H9 (cell line): Measurements from ENCODE around the gene GAS2L2. TPM values are rescaled to one million over a fixed set of nuclear protein-coding genes. Genes with fewer than 3 reads are reported as not detected.

Experiments
- DNase-seq: peaks from one replicate; pipeline ENCODE4 v3.0.0-alpha.2; 2017
- H2AFZ ChIP-seq: one replicate; pipeline ENCODE4 v1.6.1; 2013; ENCODE audit warnings: mild to moderate bottlenecking, low read length, control low read depth, moderate library complexity
- H2AK5ac ChIP-seq: 2 replicates; pipeline ENCODE4 v1.6.1; 2013; ENCODE audit warnings: low read length, control low read depth, mixed read lengths; ENCODE audit not compliant: insufficient read length
- H2BK120ac ChIP-seq: one replicate; pipeline ENCODE4 v1.6.1; 2013; ENCODE audit warnings: low read depth, mild to moderate bottlenecking, low read length, control low read depth, inconsistent platforms; ENCODE audit not compliant: poor library complexity, severe bottlenecking
- H2BK12ac ChIP-seq: 2 replicates; pipeline ENCODE4 v1.6.1; 2013; ENCODE audit warnings: low read length, control low read depth, mixed read lengths, low read depth; ENCODE audit not compliant: insufficient read length
- H2BK15ac ChIP-seq: 2 replicates; pipeline ENCODE4 v1.6.1; 2013; ENCODE audit warnings: low read depth, low read length, control low read depth
- H2BK20ac ChIP-seq: one replicate; pipeline ENCODE4 v1.6.1; 2013; ENCODE audit warnings: low read depth, mild to moderate bottlenecking, low read length, control low read depth, inconsistent platforms; ENCODE audit not compliant: poor library complexity, severe bottlenecking
- H2BK5ac ChIP-seq: 2 replicates; pipeline ENCODE4 v1.6.1; 2013; ENCODE audit warnings: low read length, control low read depth, mixed read lengths; ENCODE audit not compliant: insufficient read length
- H3K14ac ChIP-seq: 2 replicates; pipeline ENCODE4 v1.6.1; 2013; ENCODE audit warnings: low read length, control low read depth; ENCODE audit not compliant: insufficient read depth
- H3K18ac ChIP-seq: 2 replicates; pipeline ENCODE4 v1.6.1; 2013; ENCODE audit warnings: low read depth, mild to moderate bottlenecking, mixed read lengths, low read length, control low read depth; ENCODE audit not compliant: insufficient read length
- H3K23ac ChIP-seq: 2 replicates; pipeline ENCODE4 v1.6.1; 2013; ENCODE audit warnings: low read length, control low read depth, mixed read lengths, low read depth; ENCODE audit not compliant: insufficient read length
- H3K23me2 ChIP-seq: 2 replicates; pipeline ENCODE4 v1.6.1; 2013; ENCODE audit warnings: low read depth, mild to moderate bottlenecking, mixed read lengths, low read length, control low read depth; ENCODE audit not compliant: insufficient read length, poor library complexity, severe bottlenecking
- H3K27ac ChIP-seq: 2 replicates; pipeline ENCODE4 v1.5.1; 2013; ENCODE audit warnings: low read length, control low read depth, mixed read lengths, low read depth; ENCODE audit not compliant: insufficient read length
- H3K27me3 ChIP-seq: 2 replicates; pipeline ENCODE4 v1.6.1; 2013; ENCODE audit warnings: low read length, control low read depth, inconsistent platforms; ENCODE audit not compliant: insufficient read depth
- H3K4ac ChIP-seq: 2 replicates; pipeline ENCODE4 v1.6.1; 2013; ENCODE audit warnings: low read depth, mild to moderate bottlenecking, control low read depth, inconsistent platforms, low read length, moderate library complexity
- H3K4me1 ChIP-seq: 2 replicates; pipeline ENCODE4 v1.6.1; 2013; ENCODE audit warnings: low read length, control low read depth, inconsistent platforms; ENCODE audit not compliant: insufficient read depth
- H3K4me2 ChIP-seq: 2 replicates; pipeline ENCODE4 v1.6.1; 2013; ENCODE audit warnings: low read length, control low read depth, mixed read lengths; ENCODE audit not compliant: insufficient read length, insufficient read depth
- H3K56ac ChIP-seq: 2 replicates; pipeline ENCODE4 v1.6.1; 2013; ENCODE audit warnings: low read depth, mild to moderate bottlenecking, mixed read lengths, low read length, control low read depth; ENCODE audit not compliant: insufficient read length
- H3K79me1 ChIP-seq: 2 replicates; pipeline ENCODE4 v1.6.1; 2013; ENCODE audit warnings: low read depth, mild to moderate bottlenecking, moderate library complexity, low read length, control low read depth, inconsistent platforms; ENCODE audit not compliant: insufficient read depth, poor library complexity, severe bottlenecking
- H3K79me2 ChIP-seq: 2 replicates; pipeline ENCODE4 v1.6.1; 2013; ENCODE audit warnings: low read length, control low read depth, inconsistent platforms; ENCODE audit not compliant: insufficient read depth
- H3K9ac ChIP-seq: 2 replicates; pipeline ENCODE4 v1.6.1; 2013; ENCODE audit warnings: low read length, control low read depth, mixed read lengths; ENCODE audit not compliant: insufficient read length; ENCODE audit errors: extremely low read depth
- H3K9me3 ChIP-seq: one replicate; pipeline ENCODE4 v1.6.1; 2013; ENCODE audit warnings: low read depth, low read length, inconsistent platforms; ENCODE audit not compliant: control insufficient read depth
- H3T11ph ChIP-seq: one replicate; pipeline ENCODE4 v1.6.1; 2013; ENCODE audit warnings: mild to moderate bottlenecking, low read length, control low read depth, inconsistent platforms
- H4K20me1 ChIP-seq: one replicate; pipeline ENCODE4 v1.6.1; 2013; ENCODE audit not compliant: control insufficient read depth, insufficient read length, insufficient read depth
- H4K5ac ChIP-seq: 2 replicates; pipeline ENCODE4 v1.6.1; 2013; ENCODE audit warnings: low read depth, mild to moderate bottlenecking, mixed read lengths, low read length, control low read depth; ENCODE audit not compliant: insufficient read length
- H4K8ac ChIP-seq: replicated peaks from 2 replicates; pipeline ENCODE4 v1.6.1; 2013; ENCODE audit warnings: low read length, control low read depth, mixed read lengths, low read depth; ENCODE audit not compliant: insufficient read length
- H4K91ac ChIP-seq: 2 replicates; pipeline ENCODE4 v1.6.1; 2013; ENCODE audit warnings: low read depth, mild to moderate bottlenecking, moderate library complexity, mixed read lengths, low read length, control low read depth; ENCODE audit not compliant: insufficient read length
- H3K27ac Mint-ChIP-seq, 3 experiments: 2 replicates in 2 of 3; 3 replicates in 1 of 3; pipeline ENCODE4 v1.8.0; 2020 to 2021; ENCODE audit warnings: mixed read lengths in 3 of 3, mild to moderate bottlenecking in 1 of 3, moderate library complexity in 1 of 3
- H3K27me3 Mint-ChIP-seq: 2 replicates; pipeline ENCODE4 v1.8.0; 2021; ENCODE audit warnings: low read depth, mild to moderate bottlenecking, moderate library complexity, mixed read lengths
- H3K36me3 Mint-ChIP-seq, 3 experiments: 2 replicates in 2 of 3; 3 replicates in 1 of 3; pipeline ENCODE4 v1.8.0; 2020 to 2021; ENCODE audit warnings: low read depth in 3 of 3, mixed read lengths in 3 of 3; ENCODE audit not compliant: insufficient read depth in 1 of 3
- H3K4me1 Mint-ChIP-seq, 2 experiments: 2 replicates each; pipeline ENCODE4 v1.8.0; 2020; ENCODE audit warnings: mixed read lengths in 2 of 2
- H3K4me3 Mint-ChIP-seq, 2 experiments: 2 replicates in 1 of 2; 3 replicates in 1 of 2; pipeline ENCODE4 v1.8.0; 2020 to 2021; ENCODE audit warnings: mild to moderate bottlenecking in 2 of 2, mixed read lengths in 2 of 2, moderate library complexity in 1 of 2
- H3K9me3 Mint-ChIP-seq, 2 experiments: 2 replicates in 1 of 2; 3 replicates in 1 of 2; pipeline ENCODE4 v1.8.0; 2020; ENCODE audit warnings: mild to moderate bottlenecking in 2 of 2, mixed read lengths in 2 of 2, moderate library complexity in 1 of 2
- WGBS: extraction: QIAGEN DNeasy Blood & Tissue Kit; methylation state at CpG from one replicate; pipeline ENCODE4 v1.1.7; 2013; ENCODE audit warnings: missing lambda C conversion rate, low lambda C conversion rate, mixed read lengths; ENCODE audit not compliant: insufficient read length; ENCODE audit errors: extremely low coverage; 5-methylcytosine and 5-hydroxymethylcytosine counted together
- total RNA-seq: library from RNA; stranded (reverse); gene quantifications from 2 replicates; pipeline ENCODE4 v1.2.1, GENCODE V29; 2021
- TF ChIP-seq, protein P1 (sequence below): fragments of 200-600 bp; sonication (generic); conservative IDR thresholded peaks from 3 replicates; pipeline ENCODE4 v1.8.0; 2021; ENCODE audit warnings: antibody characterized with exemption, mild to moderate bottlenecking

GAS2L2 gene
- total RNA-seq, 1 experiment from 2014 or later: not detected

DNA sequence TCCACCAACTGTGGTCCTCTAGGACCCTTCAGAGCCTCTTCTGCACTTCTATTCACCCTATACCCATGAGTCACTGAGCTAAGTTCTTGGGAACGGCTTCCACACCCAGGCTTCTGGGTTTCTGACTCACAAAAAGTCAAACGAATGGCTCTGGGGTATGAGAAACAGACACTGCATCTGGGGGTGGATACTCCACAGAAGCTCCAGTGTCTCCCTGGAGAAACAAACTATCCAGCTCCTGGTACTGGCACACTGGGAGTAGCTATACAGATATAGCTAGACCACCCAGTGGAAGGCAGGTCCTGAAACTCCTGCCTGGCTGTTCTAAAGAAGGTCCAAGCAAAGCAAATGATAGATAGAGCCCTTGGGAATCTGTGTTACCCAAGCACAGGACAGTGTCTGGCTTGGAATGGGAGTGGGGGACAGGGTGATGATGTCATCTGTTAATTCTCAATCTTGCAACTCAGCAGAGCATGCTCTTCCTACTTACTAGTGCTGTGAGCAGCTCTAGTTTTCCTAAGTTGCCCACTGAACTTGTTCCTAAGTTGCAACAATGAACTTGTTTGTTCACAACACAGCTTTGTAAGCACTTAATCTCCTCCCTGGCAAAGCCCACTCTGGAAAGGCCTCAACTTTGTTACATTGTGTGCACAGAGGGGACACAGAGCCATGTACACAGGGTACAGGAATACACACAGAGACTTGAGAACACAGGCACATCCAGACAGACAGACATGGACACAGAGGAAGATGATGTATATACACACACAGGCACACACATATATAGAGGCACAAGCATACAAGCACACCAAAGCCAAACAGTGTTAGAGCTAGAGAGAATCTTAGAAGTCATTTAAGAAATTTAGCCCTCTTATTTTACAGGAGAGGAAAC is 35.7 kb upstream of the GAS2L2 start:
- Histone ChIP-seq H4K20me1 (no peaks in the 10 kb centered on the region), H2BK20ac (no peak overlapping the region), H3K14ac (no peak overlapping the region), H4K5ac (no peak overlapping the region), H3K23ac (no peak overlapping the region), H3K4me1 (0 out of 2 replicates have a peak, but pooled peaks cover 2% of the 10 kb centered on the region), H2BK15ac (no peak overlapping the region), H4K91ac (no peak overlapping the region), H2BK120ac (no peak overlapping the region), H3K4ac (no peak overlapping the region), H4K8ac (no peak overlapping the region), H3K79me1 (no peaks in the 10 kb centered on the region), H3K9ac (no peak overlapping the region), H3K79me2 (no peaks in the 10 kb centered on the region), H3K4me2 (no peak overlapping the region), H3K27ac (no peak overlapping the region), H3K56ac (no peak overlapping the region), H3K9me3 (no peaks in the 10 kb centered on the region), H3K23me2 (no peaks in the 10 kb centered on the region), H2AFZ (no peak overlapping the region), H3K27me3 (peaks cover 4% of the 10 kb centered on the region), H2BK5ac (no peak overlapping the region), H3K18ac (no peak overlapping the region), H2BK12ac (no peak overlapping the region), H2AK5ac (no peak overlapping the region), H3T11ph (no peak overlapping the region)
- TF ChIP-seq, protein P1, sequence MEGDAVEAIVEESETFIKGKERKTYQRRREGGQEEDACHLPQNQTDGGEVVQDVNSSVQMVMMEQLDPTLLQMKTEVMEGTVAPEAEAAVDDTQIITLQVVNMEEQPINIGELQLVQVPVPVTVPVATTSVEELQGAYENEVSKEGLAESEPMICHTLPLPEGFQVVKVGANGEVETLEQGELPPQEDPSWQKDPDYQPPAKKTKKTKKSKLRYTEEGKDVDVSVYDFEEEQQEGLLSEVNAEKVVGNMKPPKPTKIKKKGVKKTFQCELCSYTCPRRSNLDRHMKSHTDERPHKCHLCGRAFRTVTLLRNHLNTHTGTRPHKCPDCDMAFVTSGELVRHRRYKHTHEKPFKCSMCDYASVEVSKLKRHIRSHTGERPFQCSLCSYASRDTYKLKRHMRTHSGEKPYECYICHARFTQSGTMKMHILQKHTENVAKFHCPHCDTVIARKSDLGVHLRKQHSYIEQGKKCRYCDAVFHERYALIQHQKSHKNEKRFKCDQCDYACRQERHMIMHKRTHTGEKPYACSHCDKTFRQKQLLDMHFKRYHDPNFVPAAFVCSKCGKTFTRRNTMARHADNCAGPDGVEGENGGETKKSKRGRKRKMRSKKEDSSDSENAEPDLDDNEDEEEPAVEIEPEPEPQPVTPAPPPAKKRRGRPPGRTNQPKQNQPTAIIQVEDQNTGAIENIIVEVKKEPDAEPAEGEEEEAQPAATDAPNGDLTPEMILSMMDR: no peak
- no peaks in the 10 kb centered on the region for H3K9me3 Mint-ChIP-seq
- H3K27me3 Mint-ChIP-seq: peaks cover 67% of the 10 kb centered on the region
- no CpG with 5 or more reads among the region's 2 CpGs for WGBS
- H3K4me1 Mint-ChIP-seq: peaks cover 6 to 19% of the 10 kb centered on the region in 2 experiments
- no peak for DNase-seq
- H3K4me3 Mint-ChIP-seq: no peak overlapping the region; a peak in 1 of 5 replicates
- no peaks in the 10 kb centered on the region for H3K36me3 Mint-ChIP-seq
- no peak overlapping the region for H3K27ac Mint-ChIP-seq
